Measurements from ENCODE around the gene RTRAF.

RTRAF gene

DNA sequence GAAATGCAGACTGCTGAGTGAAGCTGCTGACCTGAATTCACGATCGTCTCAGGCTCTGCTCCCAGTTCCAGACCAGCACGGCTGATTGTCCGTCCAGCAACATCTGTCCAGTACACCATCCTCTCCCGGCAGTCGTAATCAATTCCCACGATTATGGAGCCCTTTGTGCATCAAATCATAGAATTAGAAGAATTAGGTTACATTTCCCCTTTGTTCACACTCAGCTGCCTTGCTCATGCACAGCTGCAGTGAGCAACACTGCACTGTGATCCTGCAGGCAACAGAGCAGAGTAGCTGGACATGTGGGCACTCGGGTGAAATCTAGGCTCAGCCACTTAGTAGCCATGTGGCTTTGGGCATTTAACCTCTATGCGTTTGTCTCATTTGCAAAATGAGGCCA is 22.2 kb downstream of the RTRAF start:
- peaks cover 11% of the 10 kb centered on the region for H3K36me3 ChIP-seq (ENCODE audit: control insufficient read depth, insufficient read depth, low read length)
- H3K4me1 ChIP-seq (ENCODE audit: control insufficient read depth, insufficient read depth, low read length): peaks cover 20% of the 10 kb centered on the region
- no peak overlapping the region for H3K4me3 ChIP-seq (ENCODE audit: low read depth, low read length)
- no peak overlapping the region for H3K9ac ChIP-seq (ENCODE audit: low read depth, low read length)
- no peaks in the 10 kb centered on the region for H3K9me3 ChIP-seq (ENCODE audit: control insufficient read depth, insufficient read depth, low read length)
- H3K27me3 ChIP-seq (ENCODE audit: control insufficient read depth, insufficient read depth, low read length): no peaks in the 10 kb centered on the region

DNA sequence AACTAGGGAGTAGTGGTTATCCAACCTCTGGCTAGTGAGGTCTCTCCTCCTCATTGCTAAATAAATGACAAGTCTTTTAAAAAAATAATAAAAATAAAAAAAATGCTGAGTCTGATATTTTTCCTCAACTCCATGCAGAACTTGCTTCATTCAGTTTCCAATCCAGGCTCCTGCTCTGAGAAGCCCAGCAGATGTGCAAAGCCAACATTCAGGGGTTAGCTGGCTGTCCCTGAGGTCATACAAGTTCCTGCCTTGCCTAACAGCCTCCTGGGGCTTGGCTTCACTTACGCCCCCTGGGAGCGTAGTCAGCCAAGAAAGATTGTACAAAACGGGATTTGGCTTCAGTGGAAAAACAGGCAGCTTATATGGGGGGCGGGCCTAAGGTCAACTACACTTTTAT is 23.3 kb downstream of the RTRAF start:
- Histone ChIP-seq H3K9ac (ENCODE audit: low read depth, low read length) (no peak overlapping the region), H3K36me3 (ENCODE audit: control insufficient read depth, insufficient read depth, low read length) (peaks cover 11% of the 10 kb centered on the region), H3K27me3 (ENCODE audit: control insufficient read depth, insufficient read depth, low read length) (no peaks in the 10 kb centered on the region), H3K9me3 (ENCODE audit: control insufficient read depth, insufficient read depth, low read length) (no peaks in the 10 kb centered on the region), H3K4me1 (ENCODE audit: control insufficient read depth, insufficient read depth, low read length) (peaks cover 12% of the 10 kb centered on the region), H3K4me3 (ENCODE audit: low read depth, low read length) (no peak overlapping the region)

DNA sequence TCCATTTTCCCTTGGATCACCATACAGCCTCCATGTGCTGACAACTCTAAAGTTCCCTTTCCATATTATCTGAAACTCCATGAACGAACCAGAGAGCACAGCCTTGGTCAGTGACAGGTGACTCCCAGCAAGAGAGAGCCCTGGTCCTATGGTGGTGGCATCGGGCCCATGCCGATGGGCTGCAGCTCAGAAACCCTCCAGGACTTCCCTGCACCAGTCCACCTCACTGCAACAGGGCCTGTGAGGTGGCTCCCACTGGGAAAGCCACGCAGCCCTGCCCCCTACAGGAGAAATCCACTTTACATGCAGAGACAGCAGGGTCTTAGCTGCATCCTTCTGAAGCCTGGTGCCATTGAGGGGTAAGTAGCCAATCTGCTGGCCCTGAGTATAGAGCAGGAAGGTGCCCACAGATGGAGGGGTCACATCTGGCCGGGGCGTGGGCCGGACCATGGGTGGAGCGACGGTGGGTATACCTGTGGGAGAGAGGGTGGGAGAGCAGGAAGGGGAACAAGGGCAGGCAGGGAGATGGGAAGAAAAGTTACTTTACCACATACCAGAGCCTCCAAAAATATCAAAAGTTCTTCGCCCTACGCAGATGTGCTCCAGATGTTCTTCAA is 24.7 kb downstream of the RTRAF start:
- Histone ChIP-seq H3K4me1 (ENCODE audit: control insufficient read depth, insufficient read depth, low read length) (peaks cover 12% of the 10 kb centered on the region), H3K9ac (ENCODE audit: low read depth, low read length) (no peak overlapping the region), H3K27me3 (ENCODE audit: control insufficient read depth, insufficient read depth, low read length) (no peaks in the 10 kb centered on the region), H3K9me3 (ENCODE audit: control insufficient read depth, insufficient read depth, low read length) (no peaks in the 10 kb centered on the region), H3K36me3 (ENCODE audit: control insufficient read depth, insufficient read depth, low read length) (peaks cover 4% of the 10 kb centered on the region), H3K4me3 (ENCODE audit: low read depth, low read length) (no peak overlapping the region)

DNA sequence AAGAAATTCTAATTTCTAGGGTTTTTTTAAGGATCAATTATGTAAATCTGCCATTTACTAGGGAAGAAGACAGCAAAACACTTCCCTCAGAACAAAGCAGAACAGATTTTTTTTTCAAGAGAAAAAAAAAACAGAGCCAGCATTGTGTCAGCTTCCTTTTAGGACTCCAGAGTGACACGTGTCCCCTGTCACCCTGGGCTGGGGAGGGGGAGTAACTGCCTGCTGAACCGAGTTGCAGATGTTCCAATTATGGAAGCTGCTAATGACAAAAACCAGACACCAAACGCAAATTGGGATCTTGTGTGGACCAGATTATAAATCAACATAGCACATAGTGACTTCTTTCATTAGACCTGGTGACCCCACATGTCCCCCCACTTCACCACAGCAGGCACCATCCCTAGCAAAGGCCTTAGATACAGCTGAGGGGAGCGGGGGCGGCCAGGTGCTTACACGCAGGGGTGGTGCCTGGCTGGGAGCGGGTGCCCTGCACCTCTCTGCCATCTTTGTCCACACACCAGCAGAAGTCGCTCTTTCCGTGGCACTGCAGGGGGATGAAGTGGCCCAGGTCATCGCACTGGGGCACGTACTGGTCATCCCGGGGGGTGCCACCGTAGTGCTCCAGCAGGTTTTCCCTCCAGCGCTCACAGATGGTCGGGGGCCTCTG is 25.4 kb downstream of the RTRAF start:
- H3K36me3 ChIP-seq (ENCODE audit: control insufficient read depth, insufficient read depth, low read length): peaks cover 4% of the 10 kb centered on the region
- H3K27me3 ChIP-seq (ENCODE audit: control insufficient read depth, insufficient read depth, low read length): no peaks in the 10 kb centered on the region
- peaks cover 12% of the 10 kb centered on the region for H3K4me1 ChIP-seq (ENCODE audit: control insufficient read depth, insufficient read depth, low read length)
- no peak overlapping the region for H3K9ac ChIP-seq (ENCODE audit: low read depth, low read length)
- H3K9me3 ChIP-seq (ENCODE audit: control insufficient read depth, insufficient read depth, low read length): no peaks in the 10 kb centered on the region
- H3K4me3 ChIP-seq (ENCODE audit: low read depth, low read length): no peak overlapping the region

DNA sequence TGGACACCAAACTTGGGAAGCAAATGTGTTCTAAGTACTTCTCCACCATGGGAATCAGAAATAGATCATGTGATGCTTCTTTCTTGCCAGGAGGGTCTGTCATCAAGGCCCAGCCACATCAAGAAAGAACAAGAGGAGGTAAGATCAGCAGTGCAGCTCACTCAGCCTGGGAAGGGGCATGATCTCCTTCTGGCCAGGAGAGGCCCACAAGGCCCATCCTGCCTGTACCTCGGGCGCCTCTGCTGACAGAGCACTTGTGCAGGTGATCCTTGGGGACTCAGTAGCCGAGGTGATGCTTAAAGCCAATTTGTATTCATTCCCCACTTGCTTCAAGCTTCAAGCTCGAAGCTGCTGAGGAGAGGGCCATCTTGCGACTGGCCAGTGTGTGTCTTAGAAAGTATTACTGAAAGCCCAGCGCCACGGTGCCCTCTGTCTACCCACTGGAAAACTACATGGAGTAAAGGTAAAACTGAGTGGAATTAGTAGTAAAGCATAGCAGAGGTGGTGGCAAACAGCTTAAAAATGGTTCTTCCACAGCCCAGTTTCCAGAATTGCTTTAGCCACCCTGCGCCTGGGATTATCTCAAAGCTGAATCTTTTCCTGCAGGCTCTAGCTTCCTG is 26.2 kb downstream of the RTRAF start:
- no peaks in the 10 kb centered on the region for H3K36me3 ChIP-seq (ENCODE audit: control insufficient read depth, insufficient read depth, low read length)
- no peaks in the 10 kb centered on the region for H3K9me3 ChIP-seq (ENCODE audit: control insufficient read depth, insufficient read depth, low read length)
- peaks cover 18% of the 10 kb centered on the region for H3K4me1 ChIP-seq (ENCODE audit: control insufficient read depth, insufficient read depth, low read length)
- no peaks in the 10 kb centered on the region for H3K27me3 ChIP-seq (ENCODE audit: control insufficient read depth, insufficient read depth, low read length)
- H3K4me3 ChIP-seq (ENCODE audit: low read depth, low read length): no peak overlapping the region
- H3K9ac ChIP-seq (ENCODE audit: low read depth, low read length): no peak overlapping the region

DNA sequence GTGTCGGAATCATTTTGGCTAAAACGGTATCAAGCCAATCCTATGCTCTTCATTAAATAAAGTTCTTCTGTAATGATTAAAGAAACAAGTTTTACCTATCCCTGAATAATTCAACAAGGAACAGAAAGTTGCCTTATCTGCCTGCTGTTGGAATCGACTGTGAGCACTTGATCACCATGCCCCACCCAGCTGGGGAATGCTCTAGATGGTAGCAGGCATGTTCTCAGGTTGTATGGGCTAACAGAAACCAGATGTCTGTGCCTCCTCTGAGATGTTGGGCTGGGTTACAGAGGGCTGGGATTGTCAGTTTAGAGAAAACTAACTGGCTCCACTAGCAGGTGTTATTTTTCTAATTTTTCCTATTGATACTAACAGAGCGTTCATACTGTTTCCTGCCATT is 28.9 kb downstream of the RTRAF start:
- Histone ChIP-seq H3K9ac (ENCODE audit: low read depth, low read length) (no peak overlapping the region), H3K4me3 (ENCODE audit: low read depth, low read length) (no peak overlapping the region), H3K9me3 (ENCODE audit: control insufficient read depth, insufficient read depth, low read length) (no peaks in the 10 kb centered on the region), H3K4me1 (ENCODE audit: control insufficient read depth, insufficient read depth, low read length) (peaks cover 24% of the 10 kb centered on the region), H3K36me3 (ENCODE audit: control insufficient read depth, insufficient read depth, low read length) (no peaks in the 10 kb centered on the region), H3K27me3 (ENCODE audit: control insufficient read depth, insufficient read depth, low read length) (no peaks in the 10 kb centered on the region)

DNA sequence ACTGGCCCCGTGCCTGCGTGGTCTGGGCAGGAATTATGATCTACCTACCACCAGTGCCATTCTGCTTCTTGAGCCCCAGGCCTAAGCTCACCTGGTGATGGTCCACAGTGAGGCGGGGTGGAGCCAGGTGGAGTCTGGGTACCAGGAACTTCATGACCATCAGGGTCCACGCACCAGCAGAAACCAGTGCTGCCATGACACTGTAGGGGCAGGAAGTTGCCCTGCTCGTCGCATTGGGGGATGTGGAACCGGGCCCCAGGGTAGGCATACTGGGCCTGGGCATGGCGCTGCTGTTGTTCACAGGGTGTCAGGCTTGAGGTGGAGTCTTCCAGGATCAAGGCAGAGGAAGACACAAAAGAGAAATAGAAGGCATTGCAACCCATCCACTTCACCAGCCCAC is 29.6 kb downstream of the RTRAF start:
- no peaks in the 10 kb centered on the region for H3K36me3 ChIP-seq (ENCODE audit: control insufficient read depth, insufficient read depth, low read length)

DNA sequence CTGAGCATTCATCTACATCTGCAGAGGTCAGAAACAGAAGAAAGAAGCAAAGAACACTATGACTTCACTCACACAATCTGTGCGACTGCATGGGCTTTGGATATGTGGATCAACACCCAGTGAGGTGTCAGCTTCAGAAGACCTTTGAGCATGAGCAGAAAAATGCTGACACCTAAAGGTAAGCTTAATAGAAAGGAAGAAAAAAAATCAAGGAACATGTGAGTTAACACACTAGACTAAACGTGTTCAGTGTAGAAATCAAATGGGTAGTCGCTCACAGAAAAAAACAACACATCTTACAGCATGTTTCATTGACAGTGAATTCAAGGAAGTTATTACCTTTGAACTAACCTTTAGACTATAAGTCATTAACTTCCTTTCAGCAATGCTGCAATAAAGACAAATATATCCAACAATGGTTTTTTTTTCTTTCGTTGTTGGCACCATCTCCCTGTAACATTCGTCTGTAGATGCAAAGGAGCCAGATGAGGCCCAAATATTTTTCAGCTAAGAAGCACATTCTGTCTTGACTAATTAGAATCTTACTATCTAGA is 30.9 kb downstream of the RTRAF start:
- Histone ChIP-seq H3K4me1 (ENCODE audit: control insufficient read depth, insufficient read depth, low read length) (peaks cover 20% of the 10 kb centered on the region), H3K4me3 (ENCODE audit: low read depth, low read length) (no peak overlapping the region), H3K9ac (ENCODE audit: low read depth, low read length) (no peak overlapping the region), H3K9me3 (ENCODE audit: control insufficient read depth, insufficient read depth, low read length) (no peaks in the 10 kb centered on the region), H3K27me3 (ENCODE audit: control insufficient read depth, insufficient read depth, low read length) (no peaks in the 10 kb centered on the region), H3K36me3 (ENCODE audit: control insufficient read depth, insufficient read depth, low read length) (no peaks in the 10 kb centered on the region)

More for the DNA sequence above, 29.6 kb downstream of the RTRAF start:
- Histone ChIP-seq H3K4me3 (ENCODE audit: low read depth, low read length) (no peak overlapping the region), H3K9me3 (ENCODE audit: control insufficient read depth, insufficient read depth, low read length) (no peaks in the 10 kb centered on the region), H3K9ac (ENCODE audit: low read depth, low read length) (no peak overlapping the region), H3K4me1 (ENCODE audit: control insufficient read depth, insufficient read depth, low read length) (peaks cover 20% of the 10 kb centered on the region), H3K27me3 (ENCODE audit: control insufficient read depth, insufficient read depth, low read length) (no peaks in the 10 kb centered on the region)

DNA sequence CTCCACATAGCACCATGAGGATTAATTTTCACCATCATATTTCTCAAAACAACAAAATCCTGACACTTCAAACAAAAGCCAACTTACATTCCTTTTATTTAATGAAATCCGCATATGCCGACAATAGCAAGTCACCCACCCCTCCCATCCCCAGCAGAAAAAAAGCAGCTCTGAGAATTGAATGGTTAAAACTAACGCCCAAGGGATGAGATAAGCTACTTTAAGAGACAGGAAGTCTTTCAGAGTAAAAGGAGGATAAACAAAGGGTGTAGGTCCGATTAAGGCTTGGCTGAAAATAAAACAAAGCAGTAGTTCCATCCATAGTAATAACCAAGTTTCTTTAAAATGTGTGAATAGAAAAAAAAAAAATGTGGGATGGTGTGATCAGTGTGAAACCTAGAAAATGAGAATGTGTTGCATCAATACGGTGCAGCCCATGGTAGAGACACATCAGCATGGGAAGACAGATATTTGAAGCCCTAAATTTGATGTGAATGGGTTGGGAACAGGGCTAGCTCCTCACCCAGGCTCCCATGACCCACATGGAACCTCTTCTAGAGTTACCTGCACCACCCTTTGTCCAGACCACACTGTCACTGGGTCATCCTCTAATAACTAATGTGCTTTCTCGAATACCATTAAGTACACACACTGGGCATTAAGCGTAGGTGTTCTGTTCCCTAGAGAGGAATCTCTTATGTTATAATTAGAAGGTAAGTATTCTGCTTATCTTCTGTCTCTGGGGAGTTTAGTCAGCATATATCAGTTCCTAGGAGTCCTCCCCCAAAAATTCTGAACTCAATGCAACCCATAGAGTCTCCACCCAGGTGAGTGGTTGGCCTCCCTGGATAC is 31.7 kb downstream of the RTRAF start:
- no peak overlapping the region for H3K4me3 ChIP-seq (ENCODE audit: low read depth, low read length)
- no peaks in the 10 kb centered on the region for H3K27me3 ChIP-seq (ENCODE audit: control insufficient read depth, insufficient read depth, low read length)
- peaks cover 20% of the 10 kb centered on the region for H3K4me1 ChIP-seq (ENCODE audit: control insufficient read depth, insufficient read depth, low read length)
- no peaks in the 10 kb centered on the region for H3K36me3 ChIP-seq (ENCODE audit: control insufficient read depth, insufficient read depth, low read length)
- H3K9me3 ChIP-seq (ENCODE audit: control insufficient read depth, insufficient read depth, low read length): no peaks in the 10 kb centered on the region
- no peak overlapping the region for H3K9ac ChIP-seq (ENCODE audit: low read depth, low read length)

DNA sequence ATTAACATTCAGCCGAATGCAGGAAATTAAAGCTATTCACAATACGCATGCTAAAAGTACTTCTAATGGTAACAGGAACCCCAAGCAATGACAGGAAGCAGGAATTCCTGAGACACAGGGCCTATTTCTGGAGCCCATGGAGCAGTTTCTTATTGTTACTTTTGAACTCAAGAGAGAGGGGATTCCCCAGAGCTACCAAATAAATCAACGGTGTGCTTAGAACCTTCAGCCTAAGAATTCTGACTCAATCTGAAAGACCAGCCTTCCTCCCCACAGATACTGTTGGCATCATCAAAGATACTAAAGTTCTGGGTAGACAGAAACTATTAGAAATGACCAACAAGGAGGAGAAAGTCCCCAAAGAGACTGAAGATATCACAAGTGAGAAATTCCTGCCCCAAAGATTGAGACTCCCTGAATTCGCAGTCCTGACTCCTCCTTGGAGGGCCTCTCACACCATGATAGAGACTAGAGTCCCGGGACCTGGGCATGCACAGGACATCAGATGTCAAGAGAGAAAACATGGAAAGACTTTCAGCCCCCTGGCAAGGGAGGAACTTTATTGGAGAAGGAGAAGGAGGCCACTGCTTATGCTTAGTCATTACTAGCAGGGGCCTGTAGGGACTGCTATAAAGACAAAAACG is 32.7 kb downstream of the RTRAF start:
- Histone ChIP-seq H3K4me3 (ENCODE audit: low read depth, low read length) (no peak overlapping the region), H3K4me1 (ENCODE audit: control insufficient read depth, insufficient read depth, low read length) (peaks cover 20% of the 10 kb centered on the region), H3K36me3 (ENCODE audit: control insufficient read depth, insufficient read depth, low read length) (no peaks in the 10 kb centered on the region), H3K9me3 (ENCODE audit: control insufficient read depth, insufficient read depth, low read length) (no peaks in the 10 kb centered on the region), H3K9ac (ENCODE audit: low read depth, low read length) (no peak overlapping the region), H3K27me3 (ENCODE audit: control insufficient read depth, insufficient read depth, low read length) (no peaks in the 10 kb centered on the region)

DNA sequence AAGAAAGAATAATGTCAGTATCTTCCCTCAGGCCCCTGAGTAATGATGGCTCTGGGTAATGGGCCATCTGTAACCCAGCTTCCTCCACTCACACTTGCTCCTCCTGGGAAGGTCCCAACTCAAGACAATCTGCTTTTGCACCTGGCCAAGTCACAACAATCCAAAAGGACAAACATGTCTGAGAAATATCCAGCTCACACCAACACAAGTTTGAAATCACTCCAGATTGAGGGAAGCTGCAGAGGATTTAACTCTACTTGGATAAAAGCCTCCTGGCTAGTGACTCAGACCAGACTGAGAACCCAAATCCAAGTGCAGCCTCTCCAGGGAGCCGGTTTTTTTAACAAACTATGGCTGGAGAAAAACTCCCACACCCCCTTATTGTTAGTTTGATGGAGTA is 34.2 kb downstream of the RTRAF start:
- no peak overlapping the region for H3K9ac ChIP-seq (ENCODE audit: low read depth, low read length)
- no peaks in the 10 kb centered on the region for H3K27me3 ChIP-seq (ENCODE audit: control insufficient read depth, insufficient read depth, low read length)
- peaks cover 20% of the 10 kb centered on the region for H3K4me1 ChIP-seq (ENCODE audit: control insufficient read depth, insufficient read depth, low read length)
- H3K36me3 ChIP-seq (ENCODE audit: control insufficient read depth, insufficient read depth, low read length): no peaks in the 10 kb centered on the region
- no peaks in the 10 kb centered on the region for H3K9me3 ChIP-seq (ENCODE audit: control insufficient read depth, insufficient read depth, low read length)
- no peak overlapping the region for H3K4me3 ChIP-seq (ENCODE audit: low read depth, low read length)
